Measurements from ENCODE around the gene EXOC3. TPM values are rescaled to one million over a fixed set of nuclear protein-coding genes. Genes with fewer than 3 reads are reported as not detected.

Gene EXOC3
- total and polyA plus RNA-seq, 2 of the 4 experiments (the other 2 are of a cell fraction) = 35.1 to 47.5 TPM

DNA sequence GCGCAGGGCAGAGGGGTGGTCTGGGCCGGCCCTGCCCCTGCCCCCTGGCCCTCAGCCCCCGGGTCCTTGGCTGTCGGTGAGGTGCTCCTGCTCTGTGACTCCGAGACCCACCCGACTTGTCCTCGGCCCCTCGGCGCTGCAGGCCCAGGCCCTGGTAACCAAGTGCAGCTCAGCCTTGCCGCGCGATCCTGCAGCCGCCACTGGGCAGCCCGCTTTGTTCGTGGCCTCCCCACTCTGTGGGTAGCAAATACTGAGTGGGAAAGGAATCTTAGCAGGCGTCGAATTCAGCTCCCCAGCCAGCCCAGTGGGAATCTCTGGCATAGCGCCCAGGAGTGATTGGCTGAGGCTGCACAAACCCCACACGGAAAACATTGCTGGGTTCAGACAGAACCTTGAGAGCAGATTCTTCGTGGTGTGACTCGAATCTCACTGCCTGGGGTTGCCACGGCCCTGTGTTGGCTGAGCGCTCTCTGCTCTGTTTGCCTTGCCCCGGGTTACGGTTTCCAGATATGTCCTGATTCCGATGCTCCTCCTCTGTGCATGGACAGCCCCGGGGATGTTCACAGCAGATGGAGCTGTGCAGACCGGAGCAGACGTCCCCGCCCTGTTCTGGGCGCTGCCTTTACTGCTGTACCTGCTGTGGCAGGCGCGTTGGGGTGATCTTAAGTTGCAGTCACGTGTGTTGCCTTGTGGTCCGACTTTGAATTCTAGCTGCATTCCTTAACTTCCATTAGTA lies 13.4 kb upstream of the EXOC3 start:
- no peak for TF ChIP-seq MXI1 (IDR thresholded peaks at IDR 0.05; ENCODE audit: borderline replicate concordance, low read depth, low read length)
- TF ChIP-seq, protein P1, sequence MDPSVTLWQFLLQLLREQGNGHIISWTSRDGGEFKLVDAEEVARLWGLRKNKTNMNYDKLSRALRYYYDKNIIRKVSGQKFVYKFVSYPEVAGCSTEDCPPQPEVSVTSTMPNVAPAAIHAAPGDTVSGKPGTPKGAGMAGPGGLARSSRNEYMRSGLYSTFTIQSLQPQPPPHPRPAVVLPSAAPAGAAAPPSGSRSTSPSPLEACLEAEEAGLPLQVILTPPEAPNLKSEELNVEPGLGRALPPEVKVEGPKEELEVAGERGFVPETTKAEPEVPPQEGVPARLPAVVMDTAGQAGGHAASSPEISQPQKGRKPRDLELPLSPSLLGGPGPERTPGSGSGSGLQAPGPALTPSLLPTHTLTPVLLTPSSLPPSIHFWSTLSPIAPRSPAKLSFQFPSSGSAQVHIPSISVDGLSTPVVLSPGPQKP (IDR thresholded peaks at IDR 0.05; ENCODE audit: borderline replicate concordance, low read depth, low read length) = no peak
- H3K9me3 ChIP-seq (ENCODE audit: control insufficient read depth, insufficient read depth, low read length) = no peaks in the 10 kb centered on the region
- 73% methylated on average over 12 of the region's 35 CpGs; no CpG with 5 or more reads in 1 of the 2 experiments for WGBS, 2 experiments (ENCODE audit: extremely low coverage in 2 of 2, insufficient read length in 1 of 2)
- no peak overlapping the region for H2AFZ ChIP-seq (replicated peaks; ENCODE audit: low read length, poor library complexity)
- in situ Hi-C loops (cut with MboI; ENCODE audit: low sequenced_read_pairs) = no loop called here
- dilution Hi-C loops (cut with HindIII; ENCODE audit: low sequenced_read_pairs, unreplicated experiment) = no loop called here
- peak overlapping the region; percentile 58 for H2AK9ac ChIP-seq (replicated peaks; ENCODE audit: low read depth, low read length, poor library complexity)
- no peaks in the 10 kb centered on the region for H3K27me3 ChIP-seq (ENCODE audit: control insufficient read depth, insufficient read depth, low read length)
- H4K20me1 ChIP-seq (ENCODE audit: insufficient read depth, low read length) = no peaks in the 10 kb centered on the region
- peak; percentile 62 for DNase-seq
- peak overlapping the region; percentile 4 for H2BK5ac ChIP-seq (ENCODE audit: low read depth, low read length, poor library complexity, severe bottlenecking)
- H3K27ac ChIP-seq (ENCODE audit: insufficient read depth, low read length) = peak overlapping the region; percentile 19; the same call in 1 of the 2 replicates
- peak overlapping the region; percentile 14; the same call in 1 of the 3 replicates for H2BK15ac ChIP-seq (ENCODE audit: low read depth, low read length)
- H2BK20ac ChIP-seq (ENCODE audit: low read depth, low read length) = peak overlapping the region; percentile 9
- peak overlapping the region; percentile 72; the same call in 1 of the 2 replicates for H2AK5ac ChIP-seq (ENCODE audit: low read depth, low read length)
- peak overlapping the region; percentile 78 for H2BK120ac ChIP-seq (ENCODE audit: low read depth, low read length)
- peaks cover 14% of the 10 kb centered on the region for H3K4me1 ChIP-seq (ENCODE audit: control insufficient read depth, insufficient read depth, low read length)
- H4K8ac ChIP-seq (ENCODE audit: low read depth in 2 of 2, low read length in 2 of 2) = peak overlapping the region in 1 of 2 experiments; percentile 69; a peak in 1 of 4 replicates
- peaks cover 4 to 40% of the 10 kb centered on the region in 2 experiments for H3K79me1 ChIP-seq (ENCODE audit: low read depth in 1 of 2, low read length in 2 of 2)
- intact Hi-C loops (cut with micrococcal nuclease) = loop anchor here (2.0 kb wide), 1 partner anchor 107 kb away; no protein-coding TSS in a partner anchor
- H3K9me1 ChIP-seq (ENCODE audit: insufficient read depth, low read length) = peaks cover 9% of the 10 kb centered on the region; the same call in 1 of the 2 replicates
- no peak overlapping the region for H3K4me3 ChIP-seq (ENCODE audit: insufficient read depth, low read depth, low read length)
- peak overlapping the region; percentile 70 for H4K91ac ChIP-seq (ENCODE audit: insufficient read depth, low read depth, low read length)
- peak; percentile 40 for ATAC-seq (ENCODE audit: low read depth)
- H3K23ac ChIP-seq (ENCODE audit: low read depth, low read length) = no peak overlapping the region; the same call in 1 of the 2 replicates
- H3K14ac ChIP-seq (replicated peaks; ENCODE audit: low read depth, low read length) = peak overlapping the region; percentile 2; the same call in 1 of the 2 replicates
- H3K18ac ChIP-seq (ENCODE audit: low read depth, low read length) = peak overlapping the region; percentile 5; the same call in 1 of the 2 replicates
- H4K5ac ChIP-seq (ENCODE audit: low read depth, low read length) = peak overlapping the region; percentile 42
- peak overlapping the region; percentile 60 for H3K4ac ChIP-seq (ENCODE audit: low read depth, low read length)
- peaks cover 62% of the 10 kb centered on the region for H3K36me3 ChIP-seq (ENCODE audit: control insufficient read depth, insufficient read depth, low read length)
- H3K4me2 ChIP-seq (ENCODE audit: low read depth, low read length) = no peak overlapping the region
- H3K9ac ChIP-seq (ENCODE audit: low read depth, low read length) = no peak overlapping the region
- POLR2A ChIA-PET (ENCODE audit: unreplicated experiment) = no interaction called here
- no peak overlapping the region for H3K56ac ChIP-seq (ENCODE audit: extremely low read depth, insufficient read depth, low read length)
- BruUV-seq (replicated peaks) = no TSS peak
- CTCF ChIA-PET = no interaction called here
